Measurements from ENCODE around the gene FLACC1. TPM values are rescaled to one million over a fixed set of nuclear protein-coding genes. Genes with fewer than 3 reads are reported as not detected.
A peak's percentile ranks its signal among the peaks of the same experiment; 100 is the strongest.

Gene FLACC1
- total and polyA plus RNA-seq, 4 donors = 0.09 to 7.1 (median 1.1) TPM

GRCh38 chr2:201404699-201405280 lies 47.6 kb upstream of the FLACC1 start:
- Histone ChIP-seq H3K9me3 (ENCODE audit: control insufficient read depth in 4 of 4, low read length in 3 of 4) (no peaks in the 10 kb centered on the region), H3K27me3 (ENCODE audit: control insufficient read depth in 4 of 4, insufficient read depth in 4 of 4, low read length in 3 of 4) (no peaks in the 10 kb centered on the region), H3K27ac (ENCODE audit: low read depth in 1 of 2, low read length in 2 of 2) (peak overlapping the region in 1 of 2 donors; percentile 37), H3K4me3 (ENCODE audit: low read depth in 1 of 3, low read length in 3 of 3) (no peak overlapping the region), H3K4me1 (ENCODE audit: control insufficient read depth in 4 of 4, insufficient read depth in 4 of 4, low read length in 3 of 4) (peaks cover 5 to 15% (median 8%) of the 10 kb centered on the region in 4 donors), H3K9ac (ENCODE audit: low read depth in 1 of 2, low read length in 2 of 2) (no peak overlapping the region), H3K36me3 (ENCODE audit: control insufficient read depth in 4 of 4, insufficient read depth in 3 of 4, low read depth in 1 of 4, low read length in 3 of 4) (peaks cover 0 to 1% (median 0%) of the 10 kb centered on the region in 4 donors)
- DNase-seq (ENCODE audit: low spot score) = no peak
- WGBS = 87% methylated on average over 3 of the region's 3 CpGs
- TF ChIP-seq RAD21 (IDR thresholded peaks at IDR 0.05) (no peak), YY1 (IDR thresholded peaks at IDR 0.05) (no peak), REST (IDR thresholded peaks at IDR 0.05) (no peak), HNF4G (IDR thresholded peaks at IDR 0.05) (no peak), RXRA (IDR thresholded peaks at IDR 0.05) (no peak), CTCF (IDR thresholded peaks at IDR 0.05; ENCODE audit: low read depth, low read length, missing input control) (no peak), TAF1 (conservative IDR thresholded peaks at IDR 0.05) (no peak), ZBTB33 (IDR thresholded peaks at IDR 0.05) (no peak), GABPA (IDR thresholded peaks at IDR 0.05 in 1 of 2, conservative IDR thresholded peaks at IDR 0.05 in 1 of 2) (no peak), JUND (IDR thresholded peaks at IDR 0.05) (no peak), FOXA1 (IDR thresholded peaks at IDR 0.05) (no peak), EGR1 (IDR thresholded peaks at IDR 0.05; ENCODE audit: low read depth in 2 of 2) (no peak), HNF4A (conservative IDR thresholded peaks at IDR 0.05) (no peak), NR2F2 (IDR thresholded peaks at IDR 0.05) (no peak), FOXA2 (IDR thresholded peaks at IDR 0.05) (no peak), SP1 (IDR thresholded peaks at IDR 0.05) (no peak)
- TF ChIP-seq, protein P1, sequence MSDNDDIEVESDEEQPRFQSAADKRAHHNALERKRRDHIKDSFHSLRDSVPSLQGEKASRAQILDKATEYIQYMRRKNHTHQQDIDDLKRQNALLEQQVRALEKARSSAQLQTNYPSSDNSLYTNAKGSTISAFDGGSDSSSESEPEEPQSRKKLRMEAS (IDR thresholded peaks at IDR 0.05) = no peak
- TF ChIP-seq, protein P2, sequence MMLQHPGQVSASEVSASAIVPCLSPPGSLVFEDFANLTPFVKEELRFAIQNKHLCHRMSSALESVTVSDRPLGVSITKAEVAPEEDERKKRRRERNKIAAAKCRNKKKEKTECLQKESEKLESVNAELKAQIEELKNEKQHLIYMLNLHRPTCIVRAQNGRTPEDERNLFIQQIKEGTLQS (IDR thresholded peaks at IDR 0.05) = no peak
